GM13976 (cell line): ENCODE data around the gene CDIPT.

Experiments used
- DNase-seq: peaks from one replicate; pipeline ENCODE4 v3.0.0; 2012; ENCODE audit warnings: low spot score
- in situ Hi-C: fragments of 300-500 bp; cut with MboI; formaldehyde crosslinking; loops from one replicate; pipeline ENCODE4 v1.12.0; 2022; ENCODE audit warnings: low sequenced_read_pairs, mixed read lengths, inconsistent platforms; ENCODE audit not compliant: unreplicated experiment
- TF ChIP-seq, protein P1 (sequence below): IDR thresholded peaks from 2 replicates; pipeline ENCODE4 v1.5.1; 2012; ENCODE audit warnings: borderline replicate concordance, mild to moderate bottlenecking; ENCODE audit not compliant: insufficient read depth; ENCODE audit errors: extremely low read depth, missing control alignments, control extremely low read depth

The CDIPT gene

DNA sequence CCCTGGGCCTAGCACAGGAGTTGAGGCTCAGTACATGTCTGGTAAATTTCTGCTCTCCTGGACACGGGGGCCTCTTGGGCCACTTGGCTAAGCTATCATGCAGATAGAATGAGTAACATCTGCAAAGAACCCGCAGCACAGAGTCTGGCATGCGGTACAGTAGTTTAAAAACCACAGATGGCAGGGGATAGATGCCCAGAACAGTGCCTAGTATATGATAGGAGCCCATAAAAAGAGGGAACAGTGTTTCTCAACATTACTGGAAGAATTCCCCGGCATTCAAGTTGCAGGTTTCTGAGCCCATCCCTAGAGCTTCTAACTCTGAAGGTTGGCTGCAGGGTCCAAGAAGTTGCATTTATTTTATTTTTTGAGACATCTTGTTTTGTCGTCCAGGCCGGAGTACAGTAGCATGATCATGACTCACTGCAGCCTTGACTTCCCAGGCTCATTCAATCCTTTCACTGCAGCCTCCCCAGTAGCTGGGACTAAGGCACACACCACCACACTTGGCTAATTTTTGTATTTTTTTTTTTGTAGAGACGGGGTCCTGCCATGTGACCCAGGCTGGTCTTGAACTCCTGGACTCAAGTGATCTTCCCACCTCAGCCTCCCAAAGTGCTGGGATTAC, 5.8 kb downstream of the CDIPT start:
- TF ChIP-seq, protein P1, sequence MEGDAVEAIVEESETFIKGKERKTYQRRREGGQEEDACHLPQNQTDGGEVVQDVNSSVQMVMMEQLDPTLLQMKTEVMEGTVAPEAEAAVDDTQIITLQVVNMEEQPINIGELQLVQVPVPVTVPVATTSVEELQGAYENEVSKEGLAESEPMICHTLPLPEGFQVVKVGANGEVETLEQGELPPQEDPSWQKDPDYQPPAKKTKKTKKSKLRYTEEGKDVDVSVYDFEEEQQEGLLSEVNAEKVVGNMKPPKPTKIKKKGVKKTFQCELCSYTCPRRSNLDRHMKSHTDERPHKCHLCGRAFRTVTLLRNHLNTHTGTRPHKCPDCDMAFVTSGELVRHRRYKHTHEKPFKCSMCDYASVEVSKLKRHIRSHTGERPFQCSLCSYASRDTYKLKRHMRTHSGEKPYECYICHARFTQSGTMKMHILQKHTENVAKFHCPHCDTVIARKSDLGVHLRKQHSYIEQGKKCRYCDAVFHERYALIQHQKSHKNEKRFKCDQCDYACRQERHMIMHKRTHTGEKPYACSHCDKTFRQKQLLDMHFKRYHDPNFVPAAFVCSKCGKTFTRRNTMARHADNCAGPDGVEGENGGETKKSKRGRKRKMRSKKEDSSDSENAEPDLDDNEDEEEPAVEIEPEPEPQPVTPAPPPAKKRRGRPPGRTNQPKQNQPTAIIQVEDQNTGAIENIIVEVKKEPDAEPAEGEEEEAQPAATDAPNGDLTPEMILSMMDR, result no peak
- in situ Hi-C loops, result no loop called here
- DNase-seq, result no peak

- TF ChIP-seq, protein P1, result no peak
- in situ Hi-C loops, result no loop called here
- no peak for DNase-seq
Measured at GRCh38 chr16:29854520-29855100, 8.4 kb downstream of the CDIPT start.

DNA sequence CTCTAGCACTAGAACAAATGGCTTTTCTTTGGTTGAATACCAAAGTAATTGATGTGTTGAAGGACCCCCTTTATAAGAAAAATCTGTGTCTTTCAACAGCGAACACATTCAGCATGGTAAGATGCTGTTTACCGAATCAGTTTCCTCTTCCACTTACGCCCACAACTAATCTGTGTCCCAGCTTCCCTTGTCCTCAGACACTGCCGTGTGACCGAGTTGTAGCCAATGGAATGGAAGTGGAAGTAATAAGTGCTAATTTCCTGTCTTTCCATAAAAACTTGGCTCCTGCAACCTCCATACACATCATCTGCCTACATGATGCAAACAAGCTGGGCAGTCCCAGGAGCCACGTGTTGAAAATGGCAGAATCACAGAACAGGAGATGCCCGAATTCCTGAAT, 10.4 kb downstream of the CDIPT start:
- no peak for DNase-seq
- in situ Hi-C loops, result no loop called here
- TF ChIP-seq, protein P1, result no peak

DNA sequence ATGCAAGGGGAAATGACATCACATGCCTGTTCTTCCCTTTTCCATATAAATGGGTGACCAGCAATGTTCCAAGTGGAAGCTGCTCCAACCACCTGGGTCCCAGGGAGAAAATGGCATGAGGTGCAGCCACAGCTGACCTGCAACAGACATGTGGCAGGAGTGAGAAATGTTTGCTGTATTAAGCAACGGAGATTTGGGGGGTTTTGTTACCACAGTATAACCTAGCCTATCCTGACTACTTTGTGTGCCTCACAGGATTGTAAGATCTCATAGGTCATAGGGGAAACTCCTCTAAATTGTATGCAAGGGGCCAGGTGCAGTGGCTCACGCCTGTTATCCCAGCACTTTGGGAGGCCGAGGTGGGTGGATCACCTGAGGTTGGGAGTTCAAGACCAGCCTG, 12.0 kb downstream of the CDIPT start:
- TF ChIP-seq, protein P1, result no peak
- no peak for DNase-seq
- in situ Hi-C loops, result no loop called here

DNA sequence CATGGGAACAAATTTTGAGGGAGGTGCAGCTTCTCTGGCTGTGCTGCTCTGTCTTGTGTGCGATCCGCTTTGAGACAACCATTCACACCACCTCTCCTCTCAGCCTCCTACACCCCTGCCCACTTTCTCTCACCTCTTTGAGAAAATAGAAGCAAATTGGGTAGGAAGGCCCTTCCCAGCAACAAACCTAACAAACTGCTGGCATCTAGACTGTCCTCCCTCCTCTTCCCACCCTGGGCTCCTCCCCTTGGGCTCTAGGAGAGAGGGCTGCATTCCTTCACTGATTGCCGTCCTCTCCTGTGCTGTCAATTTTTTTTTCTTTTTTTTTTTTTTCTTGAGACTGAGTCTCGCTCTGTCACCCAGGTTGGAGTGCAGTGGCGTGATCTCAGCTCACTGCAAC, 13.5 kb downstream of the CDIPT start:
- in situ Hi-C loops, result no loop called here

DNA sequence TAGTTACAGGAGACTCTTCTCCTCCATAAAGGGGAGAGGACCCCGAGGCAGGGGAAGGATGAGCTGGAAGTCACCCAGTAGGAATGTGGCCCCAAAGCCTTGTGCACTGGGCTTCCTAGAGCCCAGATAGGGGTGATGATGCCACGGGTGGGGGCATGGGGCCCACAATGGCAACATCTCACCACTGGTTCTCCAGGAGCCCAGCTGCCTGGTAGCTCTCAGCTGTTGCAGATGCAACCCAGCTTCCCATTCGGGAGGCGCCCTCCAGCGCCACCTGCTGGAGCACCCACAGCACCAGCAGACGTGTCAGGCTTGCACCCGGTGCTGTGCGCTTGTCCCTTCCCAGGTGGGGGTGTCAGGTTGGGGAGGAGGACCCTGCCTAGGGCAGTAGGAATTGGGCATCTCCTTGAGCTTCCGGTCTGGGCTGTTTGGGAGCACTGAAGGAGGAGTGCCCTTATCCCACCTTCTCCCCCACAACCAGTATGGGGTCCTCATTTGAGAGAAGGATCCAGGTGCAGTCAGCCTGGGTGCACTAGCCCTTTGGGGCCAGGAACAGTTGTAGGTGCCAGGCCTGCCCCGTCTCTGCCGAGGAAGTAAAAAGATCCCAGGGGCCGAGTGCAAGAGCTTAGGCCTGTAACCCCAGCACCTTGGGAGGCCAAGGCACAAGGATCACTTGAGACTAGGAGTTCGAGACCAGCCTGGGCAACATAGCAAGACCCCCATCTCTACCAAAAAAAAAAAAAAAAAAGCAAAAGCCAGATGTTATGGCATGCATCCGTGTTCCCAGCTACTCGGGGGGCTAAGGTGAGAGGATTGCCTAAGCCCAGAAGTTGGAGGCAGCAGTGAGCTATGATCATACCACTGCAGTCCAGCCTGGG, 14.4 kb downstream of the CDIPT start:
- peak; percentile 88 for DNase-seq
- in situ Hi-C loops, result no loop called here
- TF ChIP-seq, protein P1, result peak; percentile 85

More for the DNA sequence above, 13.5 kb downstream of the CDIPT start:
- no peak for DNase-seq
- TF ChIP-seq, protein P1, result no peak
